H7 (cell line): ENCODE results near the gene GRIK2. TPM values are rescaled to one million over a fixed set of nuclear protein-coding genes. Genes with fewer than 3 reads are reported as not detected.

Experiments
- DNase-seq: peaks from one replicate; pipeline ENCODE4 v3.0.0; 2012
- H3K27me3 ChIP-seq: 2 replicates; pipeline ENCODE4 v1.6.0; 2011; ENCODE audit warnings: mild to moderate bottlenecking, low read length; ENCODE audit not compliant: control insufficient read depth, insufficient read depth
- H3K36me3 ChIP-seq: replicated peaks from 2 replicates; pipeline ENCODE4 v1.5.1; 2011; ENCODE audit warnings: low read length; ENCODE audit not compliant: control insufficient read depth, insufficient read depth
- H3K4me3 ChIP-seq: 2 replicates; pipeline ENCODE4 v1.5.1; 2011; ENCODE audit warnings: low read depth, mild to moderate bottlenecking, control low read depth, low read length, moderate library complexity; ENCODE audit not compliant: insufficient read depth
- total RNA-seq: library from RNA; depleted of rRNA; stranded (reverse); fragments of >200 nt; shearing (Covaris generic); gene quantifications from 2 replicates; pipeline ENCODE4 v1.2.3, GENCODE V29; 2014

The GRIK2 gene
- total RNA-seq, 1 experiment from 2014 or later: 0.76 TPM

GRCh38 chr6:101458336-101458735, 64.8 kb downstream of the GRIK2 start:
- no peaks in the 10 kb centered on the region for H3K27me3 ChIP-seq
- no peak overlapping the region for H3K4me3 ChIP-seq
- H3K36me3 ChIP-seq: no peaks in the 10 kb centered on the region
- DNase-seq: no peak

GRCh38 chr6:101458826-101459225, 65.3 kb downstream of the GRIK2 start:
- DNase-seq: no peak
- Histone ChIP-seq H3K36me3 (no peaks in the 10 kb centered on the region), H3K4me3 (no peak overlapping the region), H3K27me3 (no peaks in the 10 kb centered on the region)

GRCh38 chr6:101462576-101462975, 69.1 kb downstream of the GRIK2 start:
- Histone ChIP-seq H3K27me3 (no peaks in the 10 kb centered on the region), H3K4me3 (no peak overlapping the region), H3K36me3 (no peaks in the 10 kb centered on the region)
- no peak for DNase-seq

- no peak for DNase-seq
- Histone ChIP-seq H3K36me3 (no peaks in the 10 kb centered on the region), H3K4me3 (no peak overlapping the region), H3K27me3 (no peaks in the 10 kb centered on the region)
These were observed 72.4 kb downstream of the GRIK2 start for GRCh38 chr6:101465863-101466262.

- no peak for DNase-seq
- no peaks in the 10 kb centered on the region for H3K27me3 ChIP-seq
- H3K36me3 ChIP-seq: no peaks in the 10 kb centered on the region
- H3K4me3 ChIP-seq: no peak overlapping the region
These were observed 83.9 kb downstream of the GRIK2 start for GRCh38 chr6:101477436-101477835.

GRCh38 chr6:101478891-101479290, 85.4 kb downstream of the GRIK2 start:
- H3K36me3 ChIP-seq: no peaks in the 10 kb centered on the region
- no peak overlapping the region for H3K4me3 ChIP-seq
- H3K27me3 ChIP-seq: no peaks in the 10 kb centered on the region
- no peak for DNase-seq

- no peaks in the 10 kb centered on the region for H3K27me3 ChIP-seq
- DNase-seq: no peak
These were observed 89.1 kb downstream of the GRIK2 start for GRCh38 chr6:101482606-101483005.

GRCh38 chr6:101484781-101485180, 91.3 kb downstream of the GRIK2 start:
- Histone ChIP-seq H3K27me3 (no peaks in the 10 kb centered on the region), H3K36me3 (no peaks in the 10 kb centered on the region), H3K4me3 (no peak overlapping the region)
- DNase-seq: no peak

More at GRCh38 chr6:101482606-101483005, 89.1 kb downstream of the GRIK2 start:
- Histone ChIP-seq H3K36me3 (no peaks in the 10 kb centered on the region), H3K4me3 (no peak overlapping the region)

- H3K4me3 ChIP-seq: no peak overlapping the region
- H3K36me3 ChIP-seq: no peaks in the 10 kb centered on the region
- H3K27me3 ChIP-seq: no peaks in the 10 kb centered on the region
- no peak for DNase-seq
These were observed 92.6 kb downstream of the GRIK2 start for GRCh38 chr6:101486124-101486523.

GRCh38 chr6:101486726-101487125, 93.2 kb downstream of the GRIK2 start:
- DNase-seq: no peak
- Histone ChIP-seq H3K36me3 (no peaks in the 10 kb centered on the region), H3K27me3 (no peaks in the 10 kb centered on the region), H3K4me3 (no peak overlapping the region)

GRCh38 chr6:101489456-101489855, 95.9 kb downstream of the GRIK2 start:
- DNase-seq: no peak
- H3K36me3 ChIP-seq: no peaks in the 10 kb centered on the region
- H3K4me3 ChIP-seq: no peak overlapping the region
- H3K27me3 ChIP-seq: no peaks in the 10 kb centered on the region

- no peak overlapping the region for H3K4me3 ChIP-seq
- DNase-seq: no peak
- H3K36me3 ChIP-seq: no peaks in the 10 kb centered on the region
- no peaks in the 10 kb centered on the region for H3K27me3 ChIP-seq
These were observed 97.3 kb downstream of the GRIK2 start for GRCh38 chr6:101490857-101491256.

- H3K4me3 ChIP-seq: no peak overlapping the region
- DNase-seq: peak; percentile 1
These were observed 109.3 kb downstream of the GRIK2 start for GRCh38 chr6:101502818-101503217.

GRCh38 chr6:101509536-101509935, 116.0 kb downstream of the GRIK2 start:
- no peaks in the 10 kb centered on the region for H3K27me3 ChIP-seq
- H3K36me3 ChIP-seq: no peaks in the 10 kb centered on the region
- no peak for DNase-seq
- H3K4me3 ChIP-seq: no peak overlapping the region

More at GRCh38 chr6:101502818-101503217, 109.3 kb downstream of the GRIK2 start:
- H3K27me3 ChIP-seq: no peaks in the 10 kb centered on the region
- H3K36me3 ChIP-seq: no peaks in the 10 kb centered on the region

GRCh38 chr6:101513181-101513580, 119.7 kb downstream of the GRIK2 start:
- no peaks in the 10 kb centered on the region for H3K36me3 ChIP-seq
- no peaks in the 10 kb centered on the region for H3K27me3 ChIP-seq
- DNase-seq: no peak
- H3K4me3 ChIP-seq: no peak overlapping the region

- H3K27me3 ChIP-seq: no peaks in the 10 kb centered on the region
- no peak for DNase-seq
- H3K4me3 ChIP-seq: no peak overlapping the region
- H3K36me3 ChIP-seq: no peaks in the 10 kb centered on the region
These were observed 123.1 kb downstream of the GRIK2 start for GRCh38 chr6:101516578-101516977.
